ENCODE measurements around the gene ABCC5.
"Not testable (repeated sequence)": the region's sequence is repeated elsewhere in the genome, so short reads cannot be mapped to it uniquely, and the experiment has no call there.

Gene ABCC5

GRCh38 chr3:183884427-183885296 lies 133.0 kb downstream of the ABCC5 start, which contains the start of gene PARL:
Gene PARL (minus strand): TSS chr3:183884880. CDS start chr3:183884846, 34 bp downstream.
- peak; percentile 92 for DNase-seq (ENCODE audit: low spot score)
- peak; percentile 94 for TF ChIP-seq CTCF (IDR thresholded peaks at IDR 0.05; ENCODE audit: extremely low read depth, missing control alignments)

- TF ChIP-seq CTCF (IDR thresholded peaks at IDR 0.05; ENCODE audit: extremely low read depth, missing control alignments) = no peak
- DNase-seq (ENCODE audit: low spot score) = no peak
These were observed 133.6 kb downstream of the ABCC5 start for GRCh38 chr3:183884097-183884426.

GRCh38 chr3:183883291-183884096 lies 134.2 kb downstream of the ABCC5 start:
- TF ChIP-seq CTCF (IDR thresholded peaks at IDR 0.05; ENCODE audit: extremely low read depth, missing control alignments) = no peak
- no peak for DNase-seq (ENCODE audit: low spot score)

- DNase-seq (ENCODE audit: low spot score) = no peak
- TF ChIP-seq CTCF (IDR thresholded peaks at IDR 0.05; ENCODE audit: extremely low read depth, missing control alignments) = no peak
These were observed 137.6 kb downstream of the ABCC5 start for GRCh38 chr3:183880121-183880520.

- no peak for TF ChIP-seq CTCF (IDR thresholded peaks at IDR 0.05; ENCODE audit: extremely low read depth, missing control alignments)
- DNase-seq (ENCODE audit: low spot score) = no peak
These were observed 138.4 kb downstream of the ABCC5 start for GRCh38 chr3:183879243-183879642.

GRCh38 chr3:183878071-183878470 lies 139.6 kb downstream of the ABCC5 start:
- TF ChIP-seq CTCF (IDR thresholded peaks at IDR 0.05; ENCODE audit: extremely low read depth, missing control alignments) = no peak
- no peak for DNase-seq (ENCODE audit: low spot score)

- DNase-seq (ENCODE audit: low spot score) = not testable (repeated sequence)
These were observed 140.5 kb downstream of the ABCC5 start for GRCh38 chr3:183877227-183877626.

All from GM20000 (cell line).